Measurements from ENCODE around the gene ARHGAP42.

DNA sequence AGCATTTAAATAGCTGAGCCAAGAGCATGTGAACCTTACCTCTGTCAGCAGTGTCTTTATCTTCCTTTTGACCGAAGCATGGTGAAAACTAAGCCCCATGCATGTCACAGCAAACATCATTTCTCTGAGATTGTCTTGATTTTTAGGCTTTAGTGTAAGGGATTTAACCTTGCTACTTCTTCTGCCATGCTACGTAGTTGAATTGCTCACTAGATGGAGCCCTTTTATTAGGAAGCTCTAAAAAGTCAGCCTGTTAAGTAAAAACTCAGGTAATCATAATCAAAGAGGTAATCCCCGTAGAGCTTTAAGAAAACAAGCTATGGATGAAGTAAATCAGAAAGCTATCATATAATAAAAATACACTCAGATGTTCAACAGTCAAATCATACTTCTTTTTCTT, 293.1 kb downstream of the ARHGAP42 start:
- TF ChIP-seq, protein P1, sequence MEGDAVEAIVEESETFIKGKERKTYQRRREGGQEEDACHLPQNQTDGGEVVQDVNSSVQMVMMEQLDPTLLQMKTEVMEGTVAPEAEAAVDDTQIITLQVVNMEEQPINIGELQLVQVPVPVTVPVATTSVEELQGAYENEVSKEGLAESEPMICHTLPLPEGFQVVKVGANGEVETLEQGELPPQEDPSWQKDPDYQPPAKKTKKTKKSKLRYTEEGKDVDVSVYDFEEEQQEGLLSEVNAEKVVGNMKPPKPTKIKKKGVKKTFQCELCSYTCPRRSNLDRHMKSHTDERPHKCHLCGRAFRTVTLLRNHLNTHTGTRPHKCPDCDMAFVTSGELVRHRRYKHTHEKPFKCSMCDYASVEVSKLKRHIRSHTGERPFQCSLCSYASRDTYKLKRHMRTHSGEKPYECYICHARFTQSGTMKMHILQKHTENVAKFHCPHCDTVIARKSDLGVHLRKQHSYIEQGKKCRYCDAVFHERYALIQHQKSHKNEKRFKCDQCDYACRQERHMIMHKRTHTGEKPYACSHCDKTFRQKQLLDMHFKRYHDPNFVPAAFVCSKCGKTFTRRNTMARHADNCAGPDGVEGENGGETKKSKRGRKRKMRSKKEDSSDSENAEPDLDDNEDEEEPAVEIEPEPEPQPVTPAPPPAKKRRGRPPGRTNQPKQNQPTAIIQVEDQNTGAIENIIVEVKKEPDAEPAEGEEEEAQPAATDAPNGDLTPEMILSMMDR (IDR thresholded peaks at IDR 0.05), result no peak
- TF ChIP-seq EP300 (IDR thresholded peaks at IDR 0.05) (no peak), POLR2A (IDR thresholded peaks at IDR 0.05) (no peak), POLR2AphosphoS5 (IDR thresholded peaks at IDR 0.05) (no peak)

Measured in stomach (tissue), 4 donors.